Fibroblast of skin of scalp (primary cell): Measurements from ENCODE around the gene CHRNB1.

Source experiments
- DNase-seq: peaks from one replicate; pipeline ENCODE4 v3.0.0-alpha.2; 2013

Gene CHRNB1

DNA sequence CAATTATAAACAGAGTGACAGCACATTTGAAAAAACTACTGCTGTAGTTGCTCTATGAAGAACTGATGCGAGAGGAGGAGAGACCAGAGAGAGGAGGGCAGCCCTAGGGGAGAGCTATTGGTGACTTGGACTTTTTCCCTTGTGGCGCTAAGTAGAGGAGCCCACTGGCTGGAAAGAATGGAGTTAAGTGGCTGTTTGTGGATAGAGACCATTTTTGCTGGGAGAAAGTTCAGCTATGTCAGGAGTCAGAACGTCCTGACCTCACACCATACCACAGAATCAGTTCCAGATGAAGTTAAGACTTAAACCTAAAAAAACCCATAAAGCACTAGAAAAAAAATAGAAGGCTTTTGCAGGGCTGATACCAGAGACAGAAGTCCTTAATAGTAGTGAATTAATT is 41.3 kb downstream of the CHRNB1 start:
- DNase-seq = peak; percentile 21

DNA sequence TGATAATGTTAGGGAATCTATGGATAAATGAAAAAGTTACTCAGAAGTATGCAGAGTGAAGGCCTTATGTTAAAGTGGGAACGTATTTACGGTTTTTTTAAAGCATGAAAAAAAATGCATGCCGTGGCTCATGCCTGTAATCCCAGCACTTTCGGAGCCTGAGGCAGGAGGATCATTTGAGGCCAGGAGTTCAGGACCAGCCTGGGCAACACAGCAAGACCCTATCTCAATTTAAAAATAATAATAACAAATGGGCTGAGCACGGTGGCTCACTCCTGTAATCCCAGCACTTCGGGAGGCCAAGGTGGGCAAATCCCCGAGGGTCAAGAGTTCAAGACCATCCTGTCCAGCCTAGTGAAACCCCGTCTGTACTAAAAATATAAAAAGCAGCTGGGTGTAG is 45.3 kb downstream of the CHRNB1 start:
- DNase-seq = no peak

DNA sequence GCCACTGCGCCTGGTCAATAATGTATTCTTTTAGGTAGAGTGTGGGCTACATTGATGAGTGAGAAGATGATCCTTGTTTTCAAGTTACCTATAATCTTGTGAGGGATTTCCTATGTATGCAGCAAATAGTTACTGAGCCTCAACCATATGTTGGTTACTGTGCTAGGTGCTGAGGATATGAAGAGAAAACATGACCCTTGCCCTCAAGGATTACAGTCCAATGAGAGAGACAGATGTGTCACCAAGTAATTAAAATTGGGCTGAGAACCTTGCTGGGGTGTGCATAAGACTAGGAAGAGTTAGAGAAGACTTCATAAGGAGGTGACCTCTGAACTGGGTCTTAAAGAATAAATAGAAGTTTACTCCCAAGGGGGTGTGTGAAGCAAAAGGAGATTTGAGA is 46.7 kb downstream of the CHRNB1 start:
- DNase-seq = no peak

DNA sequence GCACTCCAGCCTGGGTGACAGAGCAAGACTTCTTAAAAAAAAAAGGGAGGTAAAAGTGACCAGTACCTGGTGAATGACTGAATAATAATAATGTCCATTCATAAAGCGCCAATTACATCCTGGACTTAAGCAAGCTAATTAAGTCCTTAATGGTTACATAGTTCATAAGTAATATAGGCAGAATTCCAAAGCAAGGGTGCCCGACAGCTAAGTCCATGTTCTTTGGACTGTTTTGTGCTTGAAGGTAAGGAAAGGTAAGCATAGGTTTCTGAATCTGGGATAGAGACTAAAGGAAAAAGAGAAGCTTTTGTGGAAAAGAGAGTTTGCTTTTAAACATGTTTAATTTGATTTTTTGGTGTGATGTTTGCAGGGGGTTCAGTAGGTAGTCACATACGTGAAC is 49.1 kb downstream of the CHRNB1 start:
- no peak for DNase-seq

DNA sequence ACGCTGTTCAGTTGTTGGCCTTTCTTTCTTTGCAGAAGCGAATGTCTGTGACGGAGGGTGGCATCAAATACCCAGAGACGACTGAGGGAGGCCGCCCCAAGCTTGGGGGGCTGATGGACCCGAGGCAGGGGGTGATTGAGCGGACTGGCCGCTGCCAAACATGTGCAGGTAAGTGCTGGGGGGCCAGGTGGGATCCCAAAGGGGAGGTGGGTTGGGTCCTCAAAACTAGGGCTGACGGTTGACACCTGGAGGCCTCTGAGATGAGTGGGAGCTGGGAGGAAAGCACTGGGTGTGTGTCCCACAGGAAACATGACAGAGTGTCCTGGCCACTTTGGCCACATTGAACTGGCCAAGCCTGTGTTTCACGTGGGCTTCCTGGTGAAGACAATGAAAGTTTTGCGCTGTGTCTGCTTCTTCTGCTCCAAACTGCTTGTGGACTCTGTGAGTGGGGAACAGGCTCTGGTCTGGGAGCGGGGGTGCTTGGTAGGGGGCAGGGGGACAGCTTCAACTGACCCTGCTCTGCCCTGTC is 51.1 kb downstream of the CHRNB1 start:
- DNase-seq = no peak

DNA sequence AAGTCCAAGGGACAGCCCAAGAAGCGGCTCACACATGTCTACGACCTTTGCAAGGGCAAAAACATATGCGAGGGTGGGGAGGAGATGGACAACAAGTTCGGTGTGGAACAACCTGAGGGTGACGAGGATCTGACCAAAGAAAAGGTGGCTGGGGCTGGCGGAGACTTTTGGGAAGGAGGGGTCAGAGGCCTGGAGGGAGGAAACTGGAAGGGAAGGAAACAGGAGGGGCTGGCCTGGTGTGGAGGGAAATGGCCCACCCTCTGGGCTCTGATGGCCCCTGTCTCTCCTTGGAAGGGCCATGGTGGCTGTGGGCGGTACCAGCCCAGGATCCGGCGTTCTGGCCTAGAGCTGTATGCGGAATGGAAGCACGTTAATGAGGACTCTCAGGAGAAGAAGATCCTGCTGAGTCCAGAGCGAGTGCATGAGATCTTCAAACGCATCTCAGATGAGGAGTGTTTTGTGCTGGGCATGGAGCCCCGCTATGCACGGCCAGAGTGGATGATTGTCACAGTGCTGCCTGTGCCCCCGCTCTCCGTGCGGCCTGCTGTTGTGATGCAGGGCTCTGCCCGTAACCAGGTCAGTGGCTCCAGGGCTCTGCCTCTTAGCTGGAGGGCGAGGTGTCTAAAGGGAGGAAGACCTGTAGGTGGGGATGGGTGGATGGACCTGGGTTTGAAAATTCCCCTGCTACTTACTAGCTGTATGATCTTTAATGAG is 51.8 kb downstream of the CHRNB1 start:
- DNase-seq = no peak

DNA sequence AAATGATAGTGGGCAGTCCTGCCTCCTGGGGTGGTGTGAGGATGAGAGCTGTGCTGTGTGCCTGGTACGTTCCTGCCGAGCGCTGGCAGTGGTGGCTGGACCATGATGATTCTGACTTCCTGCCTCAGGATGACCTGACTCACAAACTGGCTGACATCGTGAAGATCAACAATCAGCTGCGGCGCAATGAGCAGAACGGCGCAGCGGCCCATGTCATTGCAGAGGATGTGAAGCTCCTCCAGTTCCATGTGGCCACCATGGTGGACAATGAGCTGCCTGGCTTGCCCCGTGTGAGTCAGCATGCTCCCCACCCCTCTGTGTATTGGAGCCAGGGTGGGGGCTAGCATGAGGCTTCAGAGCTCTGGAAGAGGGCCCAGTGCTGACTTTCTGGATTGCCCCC is 52.4 kb downstream of the CHRNB1 start:
- DNase-seq = no peak

DNA sequence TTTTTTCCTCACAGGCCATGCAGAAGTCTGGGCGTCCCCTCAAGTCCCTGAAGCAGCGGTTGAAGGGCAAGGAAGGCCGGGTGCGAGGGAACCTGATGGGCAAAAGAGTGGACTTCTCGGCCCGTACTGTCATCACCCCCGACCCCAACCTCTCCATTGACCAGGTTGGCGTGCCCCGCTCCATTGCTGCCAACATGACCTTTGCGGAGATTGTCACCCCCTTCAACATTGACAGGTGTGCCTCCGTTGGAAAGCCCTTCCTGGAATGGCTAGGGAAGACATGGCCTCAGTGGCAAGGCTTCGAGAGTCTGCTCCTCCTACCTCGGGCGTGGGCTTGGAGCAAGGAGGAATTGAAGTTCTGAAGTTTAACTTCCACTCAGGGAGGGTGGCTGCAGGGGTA is 52.8 kb downstream of the CHRNB1 start:
- no peak for DNase-seq

DNA sequence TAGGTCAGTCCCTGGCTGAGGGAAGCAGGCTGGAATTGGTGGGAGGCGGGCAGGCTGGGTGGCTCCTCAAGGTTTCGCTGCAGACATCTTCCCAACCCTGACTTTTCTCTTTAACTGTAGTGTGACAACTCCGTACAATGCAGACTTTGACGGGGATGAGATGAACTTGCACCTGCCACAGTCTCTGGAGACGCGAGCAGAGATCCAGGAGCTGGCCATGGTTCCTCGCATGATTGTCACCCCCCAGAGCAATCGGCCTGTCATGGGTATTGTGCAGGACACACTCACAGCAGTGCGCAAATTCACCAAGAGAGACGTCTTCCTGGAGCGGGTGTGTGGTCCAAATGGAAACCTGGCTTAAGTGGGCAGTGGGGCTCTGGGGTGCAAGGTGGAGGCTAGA is 54.3 kb downstream of the CHRNB1 start:
- no peak for DNase-seq

DNA sequence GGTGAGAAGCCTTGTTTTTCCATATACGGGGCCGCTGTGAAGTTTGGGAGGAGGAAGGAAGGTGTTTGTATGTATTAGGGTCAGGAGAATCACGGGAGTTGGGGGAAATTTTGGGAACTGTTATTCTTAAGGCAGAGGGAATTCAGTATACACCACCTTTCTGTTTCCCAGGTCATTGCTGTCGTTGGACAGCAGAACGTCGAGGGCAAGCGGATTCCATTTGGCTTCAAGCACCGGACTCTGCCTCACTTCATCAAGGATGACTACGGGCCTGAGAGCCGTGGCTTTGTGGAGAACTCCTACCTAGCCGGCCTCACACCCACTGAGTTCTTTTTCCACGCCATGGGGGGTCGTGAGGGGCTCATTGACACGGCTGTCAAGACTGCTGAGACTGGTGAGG is 56.9 kb downstream of the CHRNB1 start:
- DNase-seq = no peak

DNA sequence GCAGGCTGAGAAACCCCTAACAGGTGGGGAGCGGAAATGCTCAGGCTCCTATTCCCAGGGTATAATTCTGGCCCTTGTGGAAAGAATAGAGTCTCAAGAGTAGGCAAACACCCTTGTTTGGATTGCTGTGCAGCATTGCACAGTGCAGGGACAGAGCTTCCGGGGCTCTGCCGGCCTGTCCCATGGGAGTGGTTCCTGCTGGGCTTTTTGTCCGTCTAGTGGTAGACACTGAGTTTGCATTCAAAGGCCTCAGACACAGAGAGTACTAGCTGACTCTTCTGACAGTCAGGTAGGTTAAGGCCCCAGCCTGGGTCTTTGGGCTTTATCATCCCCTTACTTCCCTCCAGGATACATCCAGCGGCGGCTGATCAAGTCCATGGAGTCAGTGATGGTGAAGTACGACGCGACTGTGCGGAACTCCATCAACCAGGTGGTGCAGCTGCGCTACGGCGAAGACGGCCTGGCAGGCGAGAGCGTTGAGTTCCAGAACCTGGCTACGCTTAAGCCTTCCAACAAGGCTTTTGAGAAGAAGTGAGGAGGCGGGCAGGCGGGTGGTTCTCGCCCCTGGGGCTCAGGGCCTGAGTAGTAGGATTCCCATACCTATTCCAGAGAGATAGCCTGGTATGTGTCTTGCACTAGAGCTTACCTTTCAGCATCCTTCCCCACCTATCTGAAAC is 57.4 kb downstream of the CHRNB1 start:
- DNase-seq = no peak

DNA sequence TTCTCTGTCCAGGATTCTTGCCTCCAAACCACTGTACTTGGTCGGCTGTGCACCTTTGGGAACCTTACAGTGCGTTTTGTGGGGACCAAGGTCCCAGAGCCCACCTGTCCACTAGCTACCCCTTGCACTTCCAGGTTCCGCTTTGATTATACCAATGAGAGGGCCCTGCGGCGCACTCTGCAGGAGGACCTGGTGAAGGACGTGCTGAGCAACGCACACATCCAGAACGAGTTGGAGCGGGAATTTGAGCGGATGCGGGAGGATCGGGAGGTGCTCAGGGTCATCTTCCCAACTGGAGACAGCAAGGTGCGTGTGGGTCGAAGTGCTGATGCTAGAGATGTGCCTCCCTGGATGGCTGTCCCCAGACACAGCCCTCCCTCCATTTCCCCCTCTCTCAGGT is 58.1 kb downstream of the CHRNB1 start:
- DNase-seq = no peak

DNA sequence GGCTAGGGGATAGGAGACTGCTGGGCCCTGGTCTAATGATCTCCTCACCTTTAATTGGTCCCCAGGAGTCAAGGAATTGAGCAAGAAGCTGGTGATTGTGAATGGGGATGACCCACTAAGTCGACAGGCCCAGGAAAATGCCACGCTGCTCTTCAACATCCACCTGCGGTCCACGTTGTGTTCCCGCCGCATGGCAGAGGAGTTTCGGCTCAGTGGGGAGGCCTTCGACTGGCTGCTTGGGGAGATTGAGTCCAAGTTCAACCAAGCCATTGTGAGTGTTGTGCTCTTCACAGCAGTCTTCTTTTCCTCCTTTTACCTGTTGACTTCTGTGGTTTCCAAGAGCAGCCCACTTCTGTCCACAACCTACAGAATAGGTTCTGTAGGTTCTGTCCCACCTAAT is 58.7 kb downstream of the CHRNB1 start:
- no peak for DNase-seq
